Measurements from ENCODE around the gene WFIKKN1.
"Not testable (repeated sequence)": the region's sequence is repeated elsewhere in the genome, so short reads cannot be mapped to it uniquely, and the experiment has no call there.

The WFIKKN1 gene

DNA sequence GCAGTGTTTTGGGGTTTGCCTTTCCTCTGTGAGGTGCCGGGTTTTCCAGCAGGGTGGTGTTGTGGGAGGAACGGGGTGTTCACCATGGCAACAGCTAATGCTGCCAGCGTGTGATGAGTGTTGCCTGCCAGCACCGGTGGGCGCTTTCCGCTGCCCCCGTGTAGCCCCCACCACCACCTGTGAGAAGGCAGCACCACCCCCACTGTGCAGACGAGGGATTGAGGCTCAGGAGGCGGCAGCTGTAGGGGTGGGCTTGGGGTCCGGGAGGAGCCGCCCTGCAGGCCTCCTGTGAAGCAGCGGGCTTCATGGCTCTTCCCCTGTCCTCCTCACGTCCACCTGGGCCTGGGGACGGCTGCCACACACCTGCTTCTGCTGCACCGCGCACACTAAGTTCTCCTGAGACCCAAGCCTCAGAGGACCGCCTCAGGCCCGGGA is 35.7 kb upstream of the WFIKKN1 start:
- no peak for DNase-seq

GRCh38 chr16:595942-596735 is 34.6 kb upstream of the WFIKKN1 start:
- no peak for DNase-seq

GRCh38 chr16:596736-597060 is 34.1 kb upstream of the WFIKKN1 start:
- DNase-seq, result no peak

DNA sequence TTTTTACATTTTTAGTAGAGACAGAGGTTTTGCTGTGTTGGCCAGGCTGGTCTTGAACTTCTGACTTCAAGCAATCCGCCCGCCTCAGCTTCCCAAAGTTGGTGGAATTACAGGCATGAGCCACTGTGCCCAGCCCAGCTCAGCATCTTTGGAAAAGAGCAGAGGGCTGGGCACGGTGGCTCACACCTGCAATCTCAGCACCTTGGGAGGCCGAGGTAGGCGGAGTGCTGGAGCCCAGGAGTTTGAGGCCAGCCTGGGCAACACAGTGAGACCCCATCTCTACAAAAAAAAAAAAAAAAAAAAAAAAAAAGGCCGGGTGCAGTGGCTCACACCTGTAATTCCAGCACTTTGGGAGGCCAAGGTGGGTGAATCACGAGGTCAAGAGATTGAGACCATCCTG is 33.1 kb upstream of the WFIKKN1 start:
- DNase-seq, result not testable (repeated sequence)

GRCh38 chr16:598823-599739 is 31.7 kb upstream of the WFIKKN1 start:
- no peak for DNase-seq

- DNase-seq, result peak; percentile 32
Measured at GRCh38 chr16:600781-601180, 30.0 kb upstream of the WFIKKN1 start.

DNA sequence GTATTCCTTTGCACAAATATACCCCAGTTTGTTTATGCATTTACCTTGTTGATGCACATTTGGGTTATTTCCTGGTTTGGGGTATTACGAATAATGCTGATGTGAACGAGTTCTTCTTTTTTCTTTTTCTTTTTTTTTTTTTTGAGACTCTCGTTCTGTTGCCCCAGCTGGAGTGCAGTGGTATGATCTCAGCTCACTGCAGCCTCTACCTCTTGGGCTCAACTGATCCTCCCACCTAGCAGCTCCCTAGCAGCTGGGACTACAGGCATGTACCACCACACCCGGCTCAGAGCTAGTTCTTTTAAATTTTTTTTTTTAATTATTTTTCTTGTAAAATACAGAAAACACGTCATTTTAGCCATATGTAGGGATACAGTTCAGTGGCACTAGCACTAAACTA is 26.9 kb upstream of the WFIKKN1 start:
- no peak for DNase-seq

DNA sequence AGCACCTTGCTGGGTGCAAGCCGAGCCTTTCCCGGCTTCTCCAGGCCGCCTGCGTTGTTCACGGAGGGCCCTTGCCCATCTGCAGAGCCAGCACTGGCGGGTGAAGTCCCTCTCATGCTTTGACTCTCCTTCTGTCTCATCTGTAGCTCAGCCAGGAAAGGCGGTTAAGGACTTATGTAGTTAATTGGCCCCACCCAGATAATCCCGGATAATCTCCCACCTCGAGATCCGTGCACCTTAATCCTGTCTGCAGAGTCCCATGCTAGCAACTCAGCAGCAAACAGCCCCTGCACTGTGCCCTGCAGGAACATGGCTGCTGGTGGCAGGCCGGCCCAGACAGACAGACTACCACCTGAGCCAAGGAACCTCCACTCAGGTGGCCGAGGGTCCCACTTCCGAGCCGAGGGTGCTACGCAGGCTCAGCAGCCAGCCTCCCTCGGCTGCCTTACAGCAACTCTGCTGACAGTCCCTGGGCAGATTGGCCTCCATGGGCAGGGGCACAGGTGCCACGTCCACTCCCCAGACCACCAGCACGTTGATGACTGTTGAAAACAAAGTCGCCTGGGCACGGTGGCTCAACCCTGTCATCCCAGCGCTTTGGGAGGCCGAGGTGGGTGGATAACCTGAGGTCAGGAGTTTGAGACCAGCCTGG is 24.0 kb upstream of the WFIKKN1 start:
- DNase-seq, result no peak

DNA sequence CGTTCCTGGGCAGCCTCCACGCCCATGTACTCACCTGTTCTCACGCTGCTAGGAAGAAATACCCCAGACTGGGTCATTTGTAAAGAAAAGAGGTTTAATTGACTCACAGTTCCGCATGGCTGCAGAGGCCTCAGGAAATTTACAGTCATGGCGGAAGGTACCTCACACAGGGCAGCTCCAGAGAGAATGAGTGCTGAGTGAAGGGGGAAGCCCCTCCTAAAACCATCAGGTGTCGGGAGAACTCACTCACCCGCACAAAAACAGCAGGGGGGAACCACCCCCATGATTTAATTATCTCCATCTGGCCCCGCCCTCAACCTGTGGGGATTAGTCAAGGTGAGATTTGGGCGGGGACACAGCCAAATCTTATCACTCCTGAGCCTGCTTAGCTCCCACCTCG is 22.8 kb upstream of the WFIKKN1 start:
- no peak for DNase-seq

GRCh38 chr16:609316-609715 is 21.5 kb upstream of the WFIKKN1 start:
- DNase-seq, result no peak

DNA sequence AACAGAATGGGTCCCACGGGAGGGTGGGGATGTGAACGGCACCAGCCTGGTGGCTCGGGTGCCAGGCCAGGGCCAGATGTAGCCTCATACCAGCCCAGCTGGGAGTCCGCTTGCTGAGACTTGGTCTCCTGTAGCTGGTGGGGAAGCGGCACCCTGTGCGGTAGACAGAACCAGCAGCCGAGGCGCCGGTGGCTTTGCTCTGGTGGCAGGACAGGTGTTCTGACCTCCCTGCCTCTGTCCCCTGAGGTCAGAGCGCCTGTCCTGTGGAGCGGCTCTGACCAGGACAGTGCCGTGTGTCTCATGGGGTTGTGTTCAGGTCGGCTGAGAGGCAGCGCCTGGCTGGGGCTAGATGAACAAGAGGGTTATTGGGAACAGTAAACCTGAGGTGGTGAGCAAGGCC is 20.8 kb upstream of the WFIKKN1 start:
- DNase-seq, result no peak

DNA sequence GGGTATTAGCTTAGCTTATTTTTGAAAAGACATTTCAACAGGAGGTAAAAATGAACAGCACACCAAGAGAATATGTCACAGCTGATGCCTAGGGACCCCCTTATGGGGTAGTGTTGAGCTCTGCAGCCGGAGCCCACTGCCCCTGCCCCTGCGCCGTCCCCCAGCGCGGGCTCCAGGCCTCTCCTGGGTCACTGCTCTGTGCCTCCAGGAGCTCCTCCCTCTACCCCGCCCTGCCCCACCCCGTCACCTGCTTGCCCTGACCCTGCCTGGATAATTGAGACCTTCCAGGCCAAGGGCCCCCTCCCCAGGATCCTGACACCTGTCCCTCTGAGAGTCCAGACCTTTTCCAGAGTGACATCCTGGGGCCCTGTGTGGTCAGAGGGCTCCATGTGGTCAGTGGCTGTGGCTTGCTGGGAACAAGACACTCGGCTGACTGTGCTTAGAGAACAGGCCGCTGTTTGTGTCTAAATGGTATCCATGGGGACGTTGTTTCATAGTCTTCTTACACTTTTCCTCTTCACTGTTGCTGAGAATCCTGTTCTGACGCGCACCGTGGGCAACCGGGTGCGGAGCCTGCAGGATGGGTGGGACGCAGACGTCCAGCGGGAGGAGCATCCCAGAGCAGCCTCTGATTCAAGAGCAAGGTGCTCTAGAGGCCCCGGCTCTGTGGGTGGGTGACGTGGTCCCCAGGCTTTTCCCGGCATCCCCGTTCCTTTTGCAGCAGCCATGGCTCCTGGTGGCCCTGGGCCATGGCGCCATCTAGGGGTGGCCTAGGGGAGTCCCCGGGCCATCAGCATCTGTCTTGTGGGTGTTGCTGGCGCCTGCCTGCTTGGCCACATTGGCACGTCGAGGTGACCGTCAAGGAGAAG is 20.0 kb upstream of the WFIKKN1 start:
- peak; percentile 68 for DNase-seq

- DNase-seq, result peak; percentile 49
Measured at GRCh38 chr16:615122-615521, 15.7 kb upstream of the WFIKKN1 start.

DNA sequence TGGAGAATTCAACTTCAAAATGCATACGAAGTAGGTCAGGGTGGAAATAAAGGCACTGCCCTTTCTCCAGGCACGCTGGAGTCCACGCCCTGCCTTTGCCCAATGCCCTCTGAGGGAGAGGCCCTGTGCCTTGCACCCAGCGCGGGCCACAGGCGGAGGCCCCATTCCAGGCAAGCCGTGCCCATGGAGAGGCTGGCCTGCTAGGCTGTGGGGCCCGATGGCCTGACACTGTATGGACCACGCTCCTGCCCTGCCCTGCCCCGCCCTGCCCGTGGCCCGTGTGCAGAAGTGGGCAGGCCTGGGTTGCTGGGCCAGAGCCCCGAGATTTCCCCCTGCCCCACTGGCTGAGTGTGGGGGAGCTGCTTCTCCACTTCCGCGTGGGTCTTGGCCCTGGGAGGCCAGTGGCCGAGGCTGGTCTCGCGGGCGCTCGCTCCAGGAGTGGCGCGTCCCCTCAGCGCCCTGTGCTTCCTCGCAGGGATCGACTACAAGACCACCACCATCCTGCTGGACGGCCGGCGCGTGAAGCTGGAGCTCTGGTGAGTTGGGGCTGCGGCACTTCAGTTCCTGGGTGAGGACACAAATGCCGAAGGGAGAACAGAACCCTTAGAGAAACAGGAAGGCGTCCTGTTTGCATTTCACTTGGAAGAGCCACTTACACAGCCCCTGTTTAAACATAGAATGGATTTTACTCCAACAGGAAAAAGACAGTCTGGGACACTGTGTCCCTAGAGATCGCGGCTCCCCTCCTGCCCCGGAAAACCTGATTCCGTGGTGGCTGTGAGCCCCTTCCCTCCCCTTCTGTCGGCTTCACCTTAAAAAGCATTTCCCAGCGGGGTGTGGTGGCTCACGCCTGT is 13.8 kb upstream of the WFIKKN1 start:
- no peak for DNase-seq

DNA sequence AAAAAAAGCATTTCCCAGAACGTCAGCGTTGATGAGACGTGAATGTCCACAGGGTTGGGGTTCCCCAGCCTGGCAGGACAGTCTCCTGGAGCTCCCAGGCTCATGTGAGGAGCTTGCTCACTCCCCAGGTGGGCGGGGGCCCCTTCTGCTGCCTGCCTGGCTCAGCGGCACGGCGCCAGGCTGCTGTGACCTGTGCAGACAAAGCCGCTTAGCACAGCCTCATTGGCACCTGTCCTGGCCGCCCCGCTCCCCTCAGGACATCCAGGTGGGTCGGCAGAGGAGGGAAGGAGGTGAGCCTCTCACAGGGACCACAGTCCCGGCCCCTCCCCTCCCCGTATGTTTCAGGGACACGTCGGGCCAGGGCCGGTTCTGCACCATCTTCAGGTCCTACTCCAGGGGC is 12.9 kb upstream of the WFIKKN1 start:
- DNase-seq, result no peak

DNA sequence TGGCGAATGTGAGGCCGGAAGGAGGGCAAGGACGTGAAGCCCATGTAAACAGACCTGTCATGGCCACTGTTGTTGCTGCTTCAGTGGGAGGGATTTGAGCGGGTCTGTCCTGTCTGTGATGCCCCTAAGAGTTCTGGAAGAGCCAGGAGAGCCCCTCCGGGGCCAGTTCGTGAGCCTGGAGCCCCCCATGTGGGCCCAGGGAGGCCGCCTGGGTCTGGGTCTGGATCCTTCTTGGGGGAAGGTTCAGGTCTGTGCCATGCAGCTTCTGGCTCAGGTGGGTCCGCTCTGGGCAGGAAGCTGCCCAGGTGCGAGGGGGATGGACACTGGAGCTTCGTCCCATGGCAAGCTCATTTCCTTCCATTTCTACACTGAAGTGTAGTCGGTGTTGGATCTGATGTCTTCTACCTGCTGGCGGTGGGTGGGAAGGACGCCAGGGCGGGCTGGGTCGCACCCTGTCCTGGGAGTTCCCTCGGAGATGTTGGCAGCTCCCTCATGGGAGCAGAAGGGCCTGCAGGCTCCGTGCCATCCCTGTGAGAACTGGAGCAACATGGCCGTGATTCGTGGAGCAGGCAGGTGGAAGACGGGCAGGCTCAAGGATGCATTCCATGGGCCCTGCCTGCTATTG is 11.2 kb upstream of the WFIKKN1 start:
- DNase-seq, result no peak

- no peak for DNase-seq
Measured at GRCh38 chr16:620700-621525, 9.9 kb upstream of the WFIKKN1 start.

- no peak for DNase-seq
Measured at GRCh38 chr16:621526-622105, 9.2 kb upstream of the WFIKKN1 start.

DNA sequence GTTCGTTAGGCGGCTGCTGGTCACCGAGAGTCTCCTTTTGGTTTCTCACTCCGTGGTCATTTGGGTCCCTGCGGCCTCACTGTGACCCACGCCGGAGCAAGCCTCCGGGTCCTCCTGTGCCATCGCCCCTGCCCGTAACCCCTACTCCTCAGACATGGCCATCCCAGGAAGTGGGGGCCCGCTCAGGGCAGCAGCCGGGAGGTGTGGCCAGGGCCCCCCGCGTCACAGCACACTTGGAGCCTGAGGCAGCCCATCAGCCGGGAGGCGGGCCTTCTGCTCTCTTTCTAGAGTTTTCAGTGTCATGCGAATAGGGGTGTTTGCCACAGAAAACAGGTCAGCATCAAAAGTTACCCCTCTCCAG is 7.9 kb upstream of the WFIKKN1 start:
- no peak for DNase-seq

- DNase-seq, result no peak
Measured at GRCh38 chr16:624526-625070, 6.2 kb upstream of the WFIKKN1 start.
